GM21447 (cell line): ENCODE measurements around the gene VPS37C.
"Not testable (repeated sequence)": the region's sequence is repeated elsewhere in the genome, so short reads cannot be mapped to it uniquely, and the experiment has no call there.

ENCODE experiments used
- ATAC-seq: cut with Tn5 transposase; IDR thresholded peaks from one replicate; pipeline ENCODE4 v1.9.1; 2021; ENCODE audit not compliant: unreplicated experiment

VPS37C gene

DNA sequence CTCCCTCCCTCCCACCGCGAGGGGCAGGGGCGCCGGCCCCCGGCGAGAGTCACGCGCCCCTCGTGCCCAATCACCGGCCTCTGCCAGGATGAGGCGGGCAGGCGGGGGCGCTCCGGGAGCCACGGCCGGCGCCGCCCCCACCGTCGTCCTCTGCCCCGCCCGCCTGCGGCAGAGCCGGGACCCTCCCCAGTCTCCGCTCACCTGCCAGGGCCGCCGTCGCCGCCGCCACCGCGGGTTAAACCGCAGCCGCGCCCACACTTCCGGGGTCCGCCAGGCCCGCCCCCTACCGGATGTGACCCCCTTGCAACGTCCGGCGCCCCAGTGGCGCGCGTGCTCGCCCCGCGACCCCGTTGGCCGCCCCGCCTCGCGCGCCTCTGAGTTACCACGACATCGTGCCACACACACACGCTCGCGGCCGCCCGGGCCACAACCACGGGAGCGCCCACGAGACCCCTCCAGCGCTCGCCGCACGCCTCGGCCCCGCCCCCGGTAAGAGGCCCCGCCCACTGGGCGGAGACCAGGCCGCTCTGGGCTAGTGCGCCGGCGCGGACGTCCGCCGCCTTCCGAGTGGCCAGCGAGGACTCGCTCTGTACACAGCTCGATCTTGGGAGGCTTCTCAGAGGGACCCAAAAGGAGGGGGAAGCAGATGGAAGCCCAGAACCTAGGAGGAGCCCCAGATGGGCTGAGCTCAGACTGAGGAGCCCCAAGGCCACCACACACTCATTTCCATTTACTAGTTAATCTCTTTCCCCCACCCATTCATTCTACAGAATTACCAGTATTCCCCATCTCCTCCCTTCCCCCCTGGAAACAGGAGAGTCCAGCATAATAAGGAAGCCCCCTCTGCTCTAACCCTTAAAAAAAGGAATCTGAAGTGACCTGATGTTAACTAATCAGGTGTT, at the start of gene VPS37C:
Gene VPS37C (minus strand): TSS at position 237 of the 902 bp plus-strand sequence. CDS start 22,597 bp downstream, outside the sequence.
- ATAC-seq: peak; percentile 61

DNA sequence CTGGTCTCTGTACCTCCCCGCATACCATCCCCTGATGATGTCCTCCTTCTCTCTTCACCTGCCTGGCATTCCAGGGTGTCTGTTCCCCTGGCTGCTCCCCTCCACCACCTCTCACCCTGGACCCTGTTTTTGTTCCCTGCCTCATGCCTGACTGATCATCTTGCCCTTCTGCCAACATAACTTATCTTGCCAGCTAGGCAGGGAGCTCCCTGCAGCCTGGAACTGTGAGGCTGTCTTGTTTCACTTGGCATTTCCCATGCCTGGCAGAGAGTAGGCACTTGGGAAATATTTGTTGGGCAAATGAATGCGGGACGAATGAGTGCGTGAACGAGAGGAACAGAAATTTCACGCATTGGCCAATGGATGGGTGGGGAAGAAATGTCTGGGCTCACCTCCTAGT, 49.4 kb upstream of the VPS37C start:
- ATAC-seq: not testable (repeated sequence)

- ATAC-seq: not testable (repeated sequence)
Measured at GRCh38 chr11:61207636-61208310, 46.5 kb upstream of the VPS37C start.

DNA sequence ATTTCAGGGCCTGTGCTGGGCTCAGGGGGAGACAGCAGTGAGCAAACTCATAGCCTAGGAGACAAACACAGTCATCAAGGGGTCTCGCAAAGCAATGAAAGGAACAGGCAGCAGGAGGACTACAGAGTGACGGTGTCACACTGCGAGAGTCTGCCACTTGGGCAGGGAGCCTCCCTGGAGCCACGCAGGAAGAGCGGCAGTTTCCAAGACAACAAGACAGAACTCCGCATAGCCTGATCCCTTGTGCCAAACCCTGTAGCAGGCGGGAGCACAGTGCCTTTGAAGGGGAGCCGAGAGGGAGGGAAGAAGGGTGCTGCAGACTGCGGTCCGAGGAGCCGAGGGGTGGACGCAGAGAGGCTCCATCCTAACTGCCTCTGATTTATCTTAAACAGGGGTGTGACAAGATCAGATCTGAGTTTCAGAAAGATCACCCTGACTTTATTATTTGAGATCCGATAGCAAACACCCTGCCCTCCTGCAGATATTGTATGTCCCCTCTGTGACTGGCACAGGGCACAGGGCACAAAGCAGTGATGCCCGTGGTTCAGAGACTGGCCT, 43.4 kb upstream of the VPS37C start:
- not testable (repeated sequence) for ATAC-seq

GRCh38 chr11:61203873-61204272, 42.6 kb upstream of the VPS37C start:
- ATAC-seq: not testable (repeated sequence)

DNA sequence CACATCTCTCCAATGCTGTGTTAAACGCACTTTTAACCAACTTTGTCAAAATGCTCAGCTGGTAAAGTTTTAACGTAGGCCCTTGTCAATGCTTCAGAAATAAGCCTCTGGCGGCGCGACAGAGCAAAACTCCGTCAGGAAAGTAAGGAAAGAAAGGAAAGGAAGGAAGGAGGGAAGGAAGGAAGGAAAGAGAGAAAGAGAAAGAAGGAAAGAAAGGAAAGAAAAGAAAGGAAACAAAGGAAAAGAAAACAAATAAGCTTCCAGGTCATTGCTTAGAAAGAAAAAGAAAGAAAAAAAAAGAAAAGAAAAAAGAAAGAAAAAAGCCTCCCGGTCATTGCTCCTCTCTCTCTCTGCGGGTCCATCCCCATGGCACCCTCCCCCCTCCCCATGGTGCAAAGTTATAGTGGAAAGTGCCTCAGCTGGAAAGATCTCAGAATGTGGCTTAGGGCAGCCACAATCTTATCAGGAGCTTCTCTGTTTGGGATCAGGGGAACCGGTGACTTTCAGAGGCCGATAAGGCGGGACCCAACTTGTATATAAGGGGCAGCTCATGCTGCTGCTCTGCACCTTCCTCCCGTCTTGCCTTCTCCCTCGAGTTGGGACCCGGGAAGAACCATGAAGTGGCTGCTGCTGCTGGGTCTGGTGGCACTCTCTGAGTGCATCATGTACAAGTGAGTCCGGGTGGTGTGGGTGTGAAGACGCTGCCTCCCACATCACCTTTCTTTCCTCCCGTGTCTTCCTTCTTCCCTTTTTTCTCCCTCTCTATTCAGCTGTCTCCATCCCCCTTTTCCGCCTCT, 41.9 kb upstream of the VPS37C start, which contains the start of gene PGA3:
Gene PGA3 (plus strand): TSS at position 566 of the 797 bp plus-strand sequence. CDS start 50 bp downstream, at position 616.
- ATAC-seq: not testable (repeated sequence)

DNA sequence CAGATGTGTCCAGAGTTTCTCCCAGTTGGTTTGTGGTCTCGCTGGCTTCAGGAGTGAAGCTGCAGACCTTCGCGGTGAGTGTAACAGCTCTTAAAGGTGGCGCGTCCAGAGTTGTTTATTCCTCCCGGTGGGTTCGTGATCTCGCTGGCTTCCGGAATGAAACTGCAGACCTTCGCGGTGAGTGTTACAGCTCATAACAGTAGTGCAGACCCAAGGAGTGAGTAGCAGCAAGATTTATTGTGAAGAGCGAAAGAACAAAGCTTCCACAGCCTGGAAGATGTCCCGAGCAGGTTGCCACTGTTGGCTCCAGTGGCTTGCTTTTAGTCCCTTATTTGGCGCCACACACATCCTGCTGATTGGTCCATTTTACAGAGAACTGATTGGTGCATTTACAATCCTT, 40.2 kb upstream of the VPS37C start:
- ATAC-seq: no peak

- ATAC-seq: no peak
Measured at GRCh38 chr11:61198948-61199523, 37.8 kb upstream of the VPS37C start.

GRCh38 chr11:61198361-61198760, 37.1 kb upstream of the VPS37C start:
- no peak for ATAC-seq

GRCh38 chr11:61195719-61196118, 34.5 kb upstream of the VPS37C start:
- no peak for ATAC-seq

GRCh38 chr11:61194981-61195695, 33.9 kb upstream of the VPS37C start:
- ATAC-seq: no peak

DNA sequence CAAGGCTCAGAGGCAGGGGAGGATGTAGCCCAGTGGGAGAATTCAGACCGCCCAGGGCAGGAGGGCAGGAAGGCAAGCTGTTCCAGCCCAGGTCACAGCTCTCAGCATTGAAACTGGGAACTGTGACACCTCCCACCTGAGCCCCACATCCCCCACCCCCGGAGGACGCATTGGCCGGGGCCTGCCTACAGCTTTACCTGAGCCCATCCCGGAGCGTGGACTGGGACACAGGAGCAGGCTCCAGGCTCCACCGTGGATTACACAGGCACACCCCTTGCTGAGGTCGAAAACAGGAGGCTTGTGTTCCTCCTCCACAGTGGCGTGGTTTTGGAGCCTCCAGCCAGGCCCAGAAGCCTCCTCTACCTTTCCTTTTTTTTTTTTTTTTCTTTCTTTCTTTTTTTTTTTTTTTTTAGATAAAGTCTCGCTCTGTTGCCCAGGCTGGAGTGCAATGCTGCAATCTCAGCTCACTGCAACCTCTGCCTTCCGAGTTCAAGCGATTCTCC, 33.0 kb upstream of the VPS37C start:
- no peak for ATAC-seq

DNA sequence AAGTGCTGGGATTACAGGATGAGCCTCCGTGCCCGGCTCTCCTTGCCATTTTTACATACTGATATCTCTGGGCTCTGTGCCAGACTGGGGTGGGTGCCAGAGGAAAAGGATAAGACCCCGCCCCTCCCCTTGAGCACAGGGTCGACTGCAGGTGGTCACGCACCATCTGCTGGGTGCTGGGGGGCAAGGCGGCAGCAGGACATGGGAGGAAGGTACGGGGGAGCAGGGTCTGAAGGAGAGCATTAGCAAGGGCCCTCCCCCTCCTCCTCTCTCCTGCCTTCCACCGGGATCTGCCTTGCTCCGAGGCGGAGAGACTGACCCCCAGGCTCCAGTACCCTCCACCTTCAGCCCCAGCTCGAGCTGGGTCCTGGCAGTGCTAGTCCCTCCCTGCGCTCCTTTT, 32.4 kb upstream of the VPS37C start:
- no peak for ATAC-seq

GRCh38 chr11:61189933-61190332, 28.7 kb upstream of the VPS37C start:
- no peak for ATAC-seq

DNA sequence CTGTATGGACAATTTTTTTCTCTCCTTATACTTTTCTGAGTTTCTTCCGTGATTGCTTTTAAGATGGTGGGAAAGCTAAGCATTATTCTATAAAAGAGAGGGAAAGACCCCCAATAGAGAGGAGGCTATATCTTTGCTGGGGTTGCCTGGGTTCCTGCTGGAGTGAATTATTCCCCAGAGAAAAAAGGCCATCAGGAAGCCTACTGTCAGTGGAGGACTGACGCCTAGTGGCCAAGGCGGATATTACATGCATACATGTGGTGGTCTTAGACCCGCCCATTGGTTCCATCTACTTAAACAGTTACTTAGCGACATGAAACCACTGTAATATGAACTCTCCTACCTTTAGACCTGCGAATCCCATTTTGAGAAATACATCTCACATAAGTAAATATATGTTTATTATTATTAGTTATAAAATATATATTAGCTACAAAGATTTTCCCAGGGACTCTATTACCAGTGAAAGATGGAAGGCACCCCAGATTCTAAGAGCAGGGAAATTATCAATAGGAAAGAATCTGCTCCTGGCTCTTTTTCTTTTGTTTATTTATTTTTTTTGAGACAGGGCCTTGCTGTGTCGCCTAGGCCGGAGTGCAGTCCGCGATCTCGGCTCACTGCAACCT, 26.4 kb upstream of the VPS37C start:
- no peak for ATAC-seq

DNA sequence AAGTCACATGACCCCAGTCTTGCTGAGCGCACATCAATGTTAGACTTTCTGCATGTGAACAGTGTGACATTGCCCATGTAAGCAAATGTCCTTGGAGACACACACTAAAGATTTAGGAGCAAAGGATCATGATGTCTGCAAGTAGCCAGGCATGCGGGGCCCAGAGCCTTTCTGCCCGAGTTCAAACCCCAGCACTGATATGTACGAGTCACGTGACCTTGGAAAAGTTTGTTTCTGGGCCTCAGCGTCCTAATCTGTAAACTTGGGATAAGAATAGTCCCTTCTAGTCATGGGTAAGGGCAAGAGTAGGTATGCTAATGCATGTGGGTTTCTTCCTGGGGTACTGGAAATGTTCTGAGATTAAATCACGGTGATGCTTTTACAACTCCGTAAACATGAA, 25.3 kb upstream of the VPS37C start:
- ATAC-seq: no peak

- no peak for ATAC-seq
Measured at GRCh38 chr11:61183645-61184044, 22.4 kb upstream of the VPS37C start.

GRCh38 chr11:61181489-61181888, 20.3 kb upstream of the VPS37C start:
- no peak for ATAC-seq

DNA sequence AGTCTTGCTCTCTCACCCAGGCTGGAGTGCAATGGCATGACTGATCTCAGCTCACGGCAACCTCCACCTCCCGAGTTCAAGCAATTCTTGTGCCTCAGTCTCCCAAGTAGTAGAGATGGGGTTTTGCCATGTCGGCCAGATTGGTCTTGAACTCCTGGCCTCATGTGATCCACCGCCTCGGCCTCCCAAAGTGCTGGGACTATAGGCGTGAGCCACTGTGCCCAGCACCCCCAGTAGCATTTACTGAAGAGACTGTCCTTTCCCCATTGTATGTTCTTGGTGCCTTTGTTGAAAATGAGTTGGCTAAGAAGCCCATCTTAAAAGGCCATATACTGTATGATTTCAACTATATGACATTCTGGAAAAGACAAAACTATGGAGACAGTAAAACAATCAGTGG, 19.0 kb upstream of the VPS37C start:
- not testable (repeated sequence) for ATAC-seq
